Astrocyte of the cerebellum (primary cell): Measurements from ENCODE around the gene CCM2L.

Experiments used
- DNase-seq: peaks from one replicate; pipeline ENCODE4 v3.0.0-alpha.2; 2011; ENCODE audit warnings: low read depth
- H3K4me3 ChIP-seq: 2 replicates; pipeline ENCODE4 v1.5.1; 2011; ENCODE audit warnings: mild to moderate bottlenecking, low read depth, low read length, moderate library complexity
- in situ Hi-C: cut with HindIII; loops from 2 replicates; pipeline ENCODE4 v1.10.0; 2017; ENCODE audit warnings: low sequenced_read_pairs
- TF ChIP-seq, protein P1 (sequence below): IDR thresholded peaks from 2 replicates; pipeline ENCODE4 v1.5.1; 2012; ENCODE audit warnings: low read length, low read depth, moderate library complexity, mild to moderate bottlenecking; ENCODE audit errors: missing control alignments

Gene CCM2L

DNA sequence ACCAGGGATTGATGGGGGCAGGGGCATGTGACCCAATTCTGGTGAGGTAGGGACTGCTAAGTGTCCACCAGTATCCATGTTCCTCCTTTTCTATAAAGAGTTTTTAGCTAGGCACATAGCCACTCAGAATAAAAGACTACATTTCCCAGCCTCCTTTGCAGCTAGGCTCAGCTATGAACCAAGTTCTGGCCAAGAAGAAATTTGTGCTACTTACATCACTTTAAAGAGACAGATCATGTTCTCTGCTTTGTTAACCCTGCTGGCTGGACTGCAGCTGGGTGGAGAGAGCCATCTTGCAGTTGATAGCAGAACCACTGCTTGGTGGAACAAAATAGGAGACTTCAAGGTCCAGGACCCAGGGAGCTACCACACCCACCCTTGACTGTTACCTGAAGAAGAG, 5.3 kb upstream of the CCM2L start:
- TF ChIP-seq, protein P1, sequence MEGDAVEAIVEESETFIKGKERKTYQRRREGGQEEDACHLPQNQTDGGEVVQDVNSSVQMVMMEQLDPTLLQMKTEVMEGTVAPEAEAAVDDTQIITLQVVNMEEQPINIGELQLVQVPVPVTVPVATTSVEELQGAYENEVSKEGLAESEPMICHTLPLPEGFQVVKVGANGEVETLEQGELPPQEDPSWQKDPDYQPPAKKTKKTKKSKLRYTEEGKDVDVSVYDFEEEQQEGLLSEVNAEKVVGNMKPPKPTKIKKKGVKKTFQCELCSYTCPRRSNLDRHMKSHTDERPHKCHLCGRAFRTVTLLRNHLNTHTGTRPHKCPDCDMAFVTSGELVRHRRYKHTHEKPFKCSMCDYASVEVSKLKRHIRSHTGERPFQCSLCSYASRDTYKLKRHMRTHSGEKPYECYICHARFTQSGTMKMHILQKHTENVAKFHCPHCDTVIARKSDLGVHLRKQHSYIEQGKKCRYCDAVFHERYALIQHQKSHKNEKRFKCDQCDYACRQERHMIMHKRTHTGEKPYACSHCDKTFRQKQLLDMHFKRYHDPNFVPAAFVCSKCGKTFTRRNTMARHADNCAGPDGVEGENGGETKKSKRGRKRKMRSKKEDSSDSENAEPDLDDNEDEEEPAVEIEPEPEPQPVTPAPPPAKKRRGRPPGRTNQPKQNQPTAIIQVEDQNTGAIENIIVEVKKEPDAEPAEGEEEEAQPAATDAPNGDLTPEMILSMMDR, result no peak
- no peak overlapping the region for H3K4me3 ChIP-seq
- in situ Hi-C loops, result no loop called here
- DNase-seq, result no peak

DNA sequence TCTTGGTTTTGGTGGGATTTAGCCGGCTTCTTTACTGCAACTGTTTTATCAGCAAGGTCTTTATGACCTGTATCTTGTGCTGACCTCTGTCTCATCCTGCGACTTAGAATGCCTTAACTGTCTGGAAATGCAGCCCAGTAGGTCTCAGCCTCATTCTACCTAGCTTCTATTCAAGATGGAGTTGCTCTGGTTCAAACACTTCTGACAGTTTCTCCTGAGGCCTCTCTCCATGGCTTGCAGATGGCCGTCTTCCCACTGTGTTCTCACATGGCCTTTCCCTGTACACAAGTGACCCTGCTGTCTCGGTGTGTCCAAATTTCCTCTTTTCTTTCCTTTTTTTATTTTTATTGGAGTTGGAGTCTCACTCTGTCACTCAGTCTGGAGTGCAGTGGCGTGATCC, 4.2 kb upstream of the CCM2L start:
- DNase-seq, result no peak
- TF ChIP-seq, protein P1, result no peak
- in situ Hi-C loops, result no loop called here

DNA sequence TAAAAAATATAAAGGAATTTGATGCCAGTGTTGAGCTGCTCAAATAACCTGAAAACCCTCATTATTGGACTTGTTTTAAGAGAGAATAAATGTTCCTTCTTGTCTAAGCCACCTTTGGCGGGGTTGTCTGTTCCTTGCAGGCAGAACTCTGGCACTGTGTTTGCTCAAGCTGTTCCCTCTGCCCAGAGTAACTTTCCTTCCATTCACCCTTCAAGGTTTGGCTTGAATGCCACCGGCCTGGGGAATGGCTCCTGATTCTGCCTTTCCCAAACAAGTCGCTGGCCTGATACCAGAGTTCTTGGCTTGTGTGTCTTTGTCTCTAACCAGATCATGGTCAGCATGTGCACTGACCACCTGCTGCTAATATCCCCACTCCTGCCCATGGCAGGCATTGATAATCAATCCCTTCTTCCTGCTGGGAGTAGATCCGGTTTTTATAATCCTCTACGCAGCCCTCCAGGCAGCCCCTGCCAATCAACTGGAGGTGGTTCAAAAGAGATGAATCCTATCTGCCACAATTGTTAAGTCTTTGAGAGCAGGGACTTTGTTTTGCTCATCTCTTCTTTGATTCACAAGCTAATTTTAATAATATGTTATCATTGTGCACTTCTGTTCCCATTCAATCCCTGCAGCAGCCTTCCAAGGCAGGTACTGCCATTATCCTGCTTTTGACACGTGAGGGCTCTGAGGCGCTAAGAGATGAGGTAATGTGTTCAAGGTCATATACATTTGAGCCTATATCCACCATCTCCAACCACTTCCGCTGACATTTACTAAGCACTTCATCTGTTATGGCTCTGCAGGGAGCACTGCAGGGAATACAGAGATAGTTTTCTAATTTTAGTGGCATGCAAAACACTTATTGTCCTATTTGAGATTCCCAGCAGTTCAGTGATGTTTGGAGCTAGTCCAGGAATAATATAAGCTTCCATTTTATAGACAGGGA, 3.1 kb upstream of the CCM2L start:
- TF ChIP-seq, protein P1, result no peak
- DNase-seq, result no peak
- in situ Hi-C loops, result no loop called here
- H3K4me3 ChIP-seq, result no peak overlapping the region

More for the DNA sequence above, 4.2 kb upstream of the CCM2L start:
- no peak overlapping the region for H3K4me3 ChIP-seq

DNA sequence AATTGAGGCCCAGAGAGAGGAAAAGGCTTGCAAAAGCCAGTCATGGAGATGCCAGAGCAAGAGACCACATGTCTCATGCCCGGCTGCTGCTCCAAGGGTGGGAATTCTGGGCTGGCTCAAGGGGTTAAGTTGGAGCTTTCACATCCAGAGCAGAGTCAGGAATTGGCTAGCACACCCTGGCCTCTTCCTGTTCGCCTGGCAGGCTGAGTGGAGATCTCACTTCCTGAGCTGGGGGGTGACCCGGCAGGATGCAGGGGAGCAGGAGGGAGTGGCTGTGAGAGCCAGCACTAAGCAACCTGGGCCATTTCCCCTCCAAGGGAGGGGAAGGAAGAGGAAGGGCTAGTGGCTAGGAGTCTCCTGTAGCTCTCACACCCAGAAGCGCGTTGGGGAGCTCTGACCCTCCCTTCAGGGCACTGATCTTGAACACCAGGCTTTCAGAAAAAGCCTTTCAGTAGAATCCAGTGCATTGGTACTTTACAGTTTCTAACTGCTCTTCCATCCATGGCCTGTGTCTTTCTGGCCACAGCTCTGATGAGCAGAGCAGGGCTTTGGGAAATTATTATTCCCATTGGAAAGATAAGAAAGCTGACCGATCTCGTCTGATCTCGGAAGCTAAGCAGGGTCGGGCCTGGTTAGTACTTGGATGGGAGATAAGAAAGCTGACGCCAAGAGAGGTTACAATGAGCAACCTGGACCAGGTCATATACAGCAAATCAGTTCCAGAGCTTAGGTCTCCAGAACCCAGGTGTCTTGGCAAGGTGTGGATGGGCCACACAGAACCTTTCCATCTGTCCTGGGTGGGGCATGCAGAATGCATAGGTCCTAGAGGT, 2.2 kb upstream of the CCM2L start:
- in situ Hi-C loops, result no loop called here
- TF ChIP-seq, protein P1, result no peak
- no peak overlapping the region for H3K4me3 ChIP-seq
- no peak for DNase-seq

DNA sequence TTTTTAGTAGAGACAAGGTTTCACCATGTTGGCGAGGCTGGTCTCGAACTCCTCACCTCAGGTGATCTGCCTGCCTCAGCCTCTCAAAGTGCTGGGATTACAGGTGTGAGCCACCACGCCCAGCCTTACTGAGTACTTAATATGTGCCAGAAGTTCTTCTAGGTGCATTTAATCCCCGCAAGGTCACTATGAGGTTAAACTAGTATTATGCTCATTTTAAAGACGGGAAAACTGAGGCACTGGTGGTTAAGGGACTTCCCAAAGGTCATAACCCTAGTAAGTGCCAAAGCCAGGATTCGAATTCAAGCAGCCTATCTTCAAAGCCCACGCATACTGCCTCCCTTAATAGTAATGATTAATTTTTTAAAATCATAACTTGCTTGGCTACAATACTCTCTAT, 674 bp upstream of the CCM2L start:
- TF ChIP-seq, protein P1, result no peak
- DNase-seq, result no peak
- H3K4me3 ChIP-seq, result no peak overlapping the region
- in situ Hi-C loops, result no loop called here

DNA sequence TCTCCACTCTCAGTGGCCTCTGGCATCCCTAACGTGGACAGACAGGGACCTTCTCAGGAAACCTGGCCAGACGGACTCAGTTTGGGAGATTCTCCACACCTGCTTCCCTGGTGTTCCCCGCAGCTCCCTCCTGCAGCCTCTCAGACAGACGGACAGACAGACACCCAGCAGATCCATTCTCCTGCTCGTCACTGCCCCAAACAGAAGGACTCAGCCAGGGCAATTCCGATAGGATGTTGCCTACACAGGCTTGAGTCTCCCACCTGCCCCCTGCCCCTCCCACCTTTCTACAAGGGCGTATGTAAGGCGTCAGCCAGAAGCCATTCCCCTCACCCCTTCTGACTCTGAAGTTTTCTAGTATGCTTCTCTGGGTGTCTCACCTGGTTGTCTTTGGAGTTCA, 428 bp downstream of the CCM2L start:
- TF ChIP-seq, protein P1, result no peak
- H3K4me3 ChIP-seq, result no peak overlapping the region
- in situ Hi-C loops, result no loop called here
- DNase-seq, result no peak
